Cardiac fibroblast (primary cell): ENCODE measurements around the gene ANKRD6.

ENCODE experiments used
- DNase-seq, 2 donors: peaks; one replicate each; pipeline versions ENCODE4 v3.0.0 to v3.0.0-alpha.2; 2010; ENCODE audit warnings: low read depth in 2 of 2
- H3K4me3 ChIP-seq, 2 donors: replicated peaks in 1 of 2; 1 replicate in 1 of 2; 2 replicates in 1 of 2; pipeline ENCODE4 v1.5.1; 2011; ENCODE audit warnings: low read depth in 2 of 2, low read length in 2 of 2, mild to moderate bottlenecking in 2 of 2, moderate library complexity in 1 of 2
- TF ChIP-seq, protein P1 (sequence below): IDR thresholded peaks from one replicate; pipeline ENCODE4 v1.5.1; 2011; ENCODE audit warnings: low read depth, mild to moderate bottlenecking, low read length, inconsistent platforms

Gene ANKRD6

DNA sequence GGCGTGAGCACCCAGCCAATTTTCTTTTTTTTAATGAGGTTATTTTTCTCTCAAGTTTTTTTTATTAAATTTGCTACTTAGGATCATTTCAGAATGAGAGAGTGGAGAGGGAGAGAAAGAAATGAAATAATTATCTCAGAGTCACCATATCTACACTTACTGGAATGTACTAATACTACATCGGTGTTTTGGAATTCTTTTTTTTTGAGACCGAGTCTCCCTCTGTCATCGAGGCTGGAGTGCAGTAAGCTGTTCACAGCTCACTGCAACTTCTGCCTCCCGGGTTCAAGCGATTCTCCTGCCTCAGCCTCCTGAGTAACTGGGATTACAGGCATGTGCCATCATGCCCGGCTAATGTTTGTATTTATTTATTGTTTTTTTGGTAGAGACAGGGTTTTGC is 27.8 kb downstream of the ANKRD6 start:
- DNase-seq = no peak
- H3K4me3 ChIP-seq = no peak overlapping the region
- TF ChIP-seq, protein P1, sequence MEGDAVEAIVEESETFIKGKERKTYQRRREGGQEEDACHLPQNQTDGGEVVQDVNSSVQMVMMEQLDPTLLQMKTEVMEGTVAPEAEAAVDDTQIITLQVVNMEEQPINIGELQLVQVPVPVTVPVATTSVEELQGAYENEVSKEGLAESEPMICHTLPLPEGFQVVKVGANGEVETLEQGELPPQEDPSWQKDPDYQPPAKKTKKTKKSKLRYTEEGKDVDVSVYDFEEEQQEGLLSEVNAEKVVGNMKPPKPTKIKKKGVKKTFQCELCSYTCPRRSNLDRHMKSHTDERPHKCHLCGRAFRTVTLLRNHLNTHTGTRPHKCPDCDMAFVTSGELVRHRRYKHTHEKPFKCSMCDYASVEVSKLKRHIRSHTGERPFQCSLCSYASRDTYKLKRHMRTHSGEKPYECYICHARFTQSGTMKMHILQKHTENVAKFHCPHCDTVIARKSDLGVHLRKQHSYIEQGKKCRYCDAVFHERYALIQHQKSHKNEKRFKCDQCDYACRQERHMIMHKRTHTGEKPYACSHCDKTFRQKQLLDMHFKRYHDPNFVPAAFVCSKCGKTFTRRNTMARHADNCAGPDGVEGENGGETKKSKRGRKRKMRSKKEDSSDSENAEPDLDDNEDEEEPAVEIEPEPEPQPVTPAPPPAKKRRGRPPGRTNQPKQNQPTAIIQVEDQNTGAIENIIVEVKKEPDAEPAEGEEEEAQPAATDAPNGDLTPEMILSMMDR = no peak

DNA sequence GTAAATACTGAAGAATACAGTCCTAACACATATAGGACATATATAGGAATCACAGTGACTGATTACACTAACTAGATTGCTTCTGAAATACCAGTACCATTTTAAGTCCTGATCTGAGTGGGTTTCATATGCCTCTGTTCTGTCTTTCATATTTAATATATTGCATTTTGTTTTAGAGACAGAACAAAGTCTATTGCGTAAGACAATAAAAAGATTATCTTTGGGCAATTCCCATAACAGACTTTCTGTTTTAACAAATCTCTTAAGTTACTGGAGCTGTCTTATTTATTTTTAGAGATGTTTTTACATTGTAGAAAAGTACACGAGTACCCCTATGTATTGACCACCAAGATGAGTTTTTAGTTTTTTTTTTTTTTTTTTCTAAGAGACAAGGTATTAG is 29.6 kb downstream of the ANKRD6 start:
- H3K4me3 ChIP-seq = no peak overlapping the region
- TF ChIP-seq, protein P1 = no peak
- no peak for DNase-seq

GRCh38 chr6:89464295-89464694 is 31.3 kb downstream of the ANKRD6 start:
- TF ChIP-seq, protein P1 = no peak
- H3K4me3 ChIP-seq = no peak overlapping the region
- DNase-seq = no peak

DNA sequence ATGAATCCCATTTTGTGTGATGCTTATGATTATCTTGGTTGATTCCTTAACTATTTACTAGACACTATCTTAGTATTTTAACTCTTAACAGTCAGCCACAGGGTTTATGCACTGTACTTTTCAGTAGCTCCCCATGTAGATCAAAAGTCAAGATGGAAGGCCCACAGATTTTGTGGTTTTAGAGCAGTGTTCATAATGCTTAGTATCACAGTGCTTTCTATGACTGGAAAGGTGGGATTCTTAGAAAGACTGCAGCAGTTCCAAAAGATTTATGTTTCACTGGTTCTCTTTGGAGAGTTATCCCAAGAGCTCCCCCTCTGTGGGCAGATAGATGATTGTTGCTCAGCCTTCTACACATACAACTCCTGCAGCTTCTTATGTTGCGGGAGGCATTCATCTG is 34.5 kb downstream of the ANKRD6 start:
- no peak overlapping the region for H3K4me3 ChIP-seq
- DNase-seq = no peak
- TF ChIP-seq, protein P1 = no peak

DNA sequence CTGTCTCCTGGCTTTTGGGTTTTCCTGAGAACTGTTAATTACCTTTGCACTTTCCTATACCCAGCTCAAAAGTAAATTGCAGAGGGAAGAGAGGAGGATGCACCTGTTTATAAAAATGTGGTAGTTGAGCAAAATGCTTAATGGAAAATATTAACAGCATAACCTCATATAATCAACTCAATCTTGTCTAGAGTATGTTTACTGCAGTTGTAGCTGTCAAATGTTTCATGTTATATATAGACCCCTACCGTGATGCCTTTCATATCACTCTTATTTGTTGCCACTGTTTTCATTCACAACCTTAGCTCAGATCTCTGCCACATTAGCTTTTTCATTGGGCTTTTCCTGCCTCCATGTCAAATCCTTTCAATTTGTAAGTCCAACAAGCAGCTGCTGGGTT is 36.0 kb downstream of the ANKRD6 start:
- DNase-seq = no peak
- TF ChIP-seq, protein P1 = no peak
- no peak overlapping the region for H3K4me3 ChIP-seq

DNA sequence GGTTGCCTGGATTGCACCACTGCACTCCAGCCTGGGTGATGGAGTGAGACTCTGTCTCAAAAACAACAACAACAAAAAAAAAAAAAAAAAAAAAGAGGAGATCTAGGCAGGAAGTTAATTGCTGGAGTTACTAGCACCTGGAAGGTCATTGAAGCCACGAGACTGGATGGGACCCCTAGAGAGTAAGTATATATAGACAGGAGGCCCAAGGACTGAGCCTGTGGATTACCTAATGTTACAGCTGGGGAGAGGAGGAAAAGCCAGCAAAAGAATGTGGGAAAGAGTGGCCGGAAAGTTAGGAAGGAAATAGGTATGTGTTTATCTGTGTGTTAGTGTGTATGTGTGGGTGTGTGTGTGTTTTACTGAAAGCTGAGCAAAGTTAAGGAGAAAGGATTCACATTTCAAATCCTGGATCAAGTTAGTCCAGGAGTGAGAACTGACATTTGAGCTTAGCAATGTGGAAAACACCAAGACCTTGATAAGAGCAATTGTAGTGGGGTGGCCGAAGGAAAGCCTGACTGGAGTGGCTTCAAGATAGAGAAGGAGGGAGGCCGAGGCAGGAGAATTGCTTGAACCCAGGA is 38.4 kb downstream of the ANKRD6 start:
- DNase-seq = peak in 1 of 2 donors; percentile 13
- TF ChIP-seq, protein P1 = no peak
- no peak overlapping the region for H3K4me3 ChIP-seq

DNA sequence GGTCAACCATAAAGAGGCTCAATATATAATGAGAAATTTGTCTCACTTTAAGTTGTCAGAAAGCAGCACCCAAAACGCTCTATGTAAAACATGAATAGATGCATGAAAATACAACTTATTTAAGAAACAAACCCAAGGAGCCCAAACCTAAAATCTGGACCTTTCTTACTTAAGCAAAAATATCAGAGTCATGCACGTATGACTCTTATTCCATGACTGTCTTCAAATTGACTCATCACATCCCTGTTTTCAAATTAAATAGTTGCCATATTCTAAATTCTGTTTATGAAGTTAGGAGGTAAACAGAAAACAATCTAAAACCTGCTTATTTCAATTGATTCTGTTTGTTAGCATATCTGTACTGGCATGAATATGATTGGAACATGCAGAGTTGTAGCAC is 42.1 kb downstream of the ANKRD6 start:
- no peak overlapping the region for H3K4me3 ChIP-seq
- DNase-seq = peak in 1 of 2 donors; percentile 60
- TF ChIP-seq, protein P1 = no peak
